HepG2 (cell line): Measurements from ENCODE around the gene TOM1L1. TPM values are rescaled to one million over a fixed set of nuclear protein-coding genes. Genes with fewer than 3 reads are reported as not detected.
A peak's percentile ranks its signal among the peaks of the same experiment; 100 is the strongest.

ENCODE experiments used
- ARNT ChIP-seq: fragments of 450-650 bp; IDR thresholded peaks from 2 replicates; pipeline ENCODE4 v1.6.1; 2017
- CSRNP1 ChIP-seq: sonication (generic); formaldehyde crosslinking; IDR thresholded peaks from 2 replicates; pipeline ENCODE4 v1.8.1; 2023; ENCODE audit warnings: mild to moderate bottlenecking, missing genetic modification reagents
- HMGXB4 ChIP-seq, 2 experiments: sonication (generic) in 1 of 2; formaldehyde crosslinking in 1 of 2; IDR thresholded peaks; 2 replicates each; pipeline versions ENCODE4 v1.4.0 to v1.6.1; 2018 to 2020; ENCODE audit warnings: missing genetic modification reagents in 2 of 2, borderline replicate concordance in 1 of 2, low read depth in 1 of 2, mild to moderate bottlenecking in 1 of 2, missing biosample characterization in 1 of 2
- MAZ ChIP-seq, 2 experiments: sonication (generic) in 1 of 2; formaldehyde crosslinking in 1 of 2; IDR thresholded peaks; 2 replicates each; pipeline versions ENCODE4 v1.5.0 to v1.6.1; 2012 to 2020; ENCODE audit warnings: low read depth in 2 of 2, mild to moderate bottlenecking in 2 of 2, borderline replicate concordance in 1 of 2, improper control_type of control experiment in 1 of 2, low read length in 1 of 2, missing genetic modification reagents in 1 of 2, moderate library complexity in 1 of 2
- PAX8 ChIP-seq: sonication (generic); formaldehyde crosslinking; IDR thresholded peaks from 2 replicates; pipeline ENCODE4 v1.8.0; 2022; ENCODE audit warnings: mild to moderate bottlenecking, missing genetic modification reagents, borderline replicate concordance
- POGZ ChIP-seq: sonication (generic); formaldehyde crosslinking; IDR thresholded peaks from 2 replicates; pipeline ENCODE4 v1.4.0; 2020; ENCODE audit warnings: mild to moderate bottlenecking, missing genetic modification reagents
- POLR2A ChIP-seq, 2 experiments: IDR thresholded peaks; 2 replicates each; pipeline ENCODE4 v1.6.1; 2011; ENCODE audit warnings: low read depth in 2 of 2, low read length in 2 of 2, mild to moderate bottlenecking in 1 of 2, moderate library complexity in 1 of 2; ENCODE audit not compliant: insufficient read depth in 1 of 2
- POLR2AphosphoS5 ChIP-seq: IDR thresholded peaks from 2 replicates; pipeline ENCODE4 v1.6.1; 2012; ENCODE audit warnings: low read depth, low read length
- RFXANK ChIP-seq: IDR thresholded peaks from 2 replicates; pipeline ENCODE4 v1.6.1; 2016
- SAFB2 ChIP-seq: sonication (generic); formaldehyde crosslinking; IDR thresholded peaks from 2 replicates; pipeline ENCODE4 v1.5.1; 2020; ENCODE audit warnings: missing genetic modification reagents, low read depth, mild to moderate bottlenecking, borderline replicate concordance
- TBX3 ChIP-seq: fragments of 450-650 bp; IDR thresholded peaks from 2 replicates; pipeline ENCODE4 v1.6.1; 2017; ENCODE audit warnings: antibody characterized with exemption, mild to moderate bottlenecking, inconsistent platforms, borderline replicate concordance
- ZBED4 ChIP-seq: sonication (generic); formaldehyde crosslinking; IDR thresholded peaks from 2 replicates; pipeline ENCODE4 v1.4.0; 2020; ENCODE audit warnings: missing genetic modification reagents, borderline replicate concordance
- ZNF160 ChIP-seq: sonication (generic); formaldehyde crosslinking; IDR thresholded peaks from 2 replicates; pipeline ENCODE4 v1.8.0; 2022; ENCODE audit warnings: mild to moderate bottlenecking, inconsistent platforms, missing genetic modification reagents
- ZNF18 ChIP-seq: sonication (generic); formaldehyde crosslinking; IDR thresholded peaks from 2 replicates; pipeline ENCODE4 v1.8.0; 2022; ENCODE audit warnings: mild to moderate bottlenecking, missing genetic modification reagents; ENCODE audit not compliant: insufficient replicate concordance
- ZNF235 ChIP-seq: sonication (generic); formaldehyde crosslinking; IDR thresholded peaks from 2 replicates; pipeline ENCODE4 v1.8.1; 2023; ENCODE audit warnings: mild to moderate bottlenecking, missing genetic modification reagents, borderline replicate concordance
- ZNF709 ChIP-seq: sonication (generic); formaldehyde crosslinking; IDR thresholded peaks from 2 replicates; pipeline ENCODE4 v1.5.0; 2020; ENCODE audit warnings: mild to moderate bottlenecking, missing genetic modification reagents
- ZNF790 ChIP-seq: sonication (generic); formaldehyde crosslinking; IDR thresholded peaks from 2 replicates; pipeline ENCODE4 v1.8.0; 2022; ENCODE audit warnings: missing genetic modification reagents, mild to moderate bottlenecking, borderline replicate concordance
- polyA plus RNA-seq, 8 experiments: library from polyadenylated mRNA; depleted of rRNA in 3 of 8; stranded (reverse) in 7 of 8; unstranded in 1 of 8; fragments of >200 nt; fragmentation: Illumina TruSeq in 4 of 8; extraction: Trizol in 4 of 8; gene quantifications; 2 replicates each; pipeline versions ENCODE4 v1.2.1 to v1.2.3, GENCODE V29; 2011 to 2016; ENCODE audit warnings: low read depth in 4 of 8, missing spikeins in 1 of 8, mixed read lengths in 1 of 8; ENCODE audit not compliant: insufficient read depth in 1 of 8
- total RNA-seq, 5 experiments: library from RNA; depleted of rRNA; stranded (reverse); fragments of >200 nt; fragmentation: Illumina TruSeq; extraction: Trizol; gene quantifications; 2 replicates each; pipeline ENCODE4 v1.2.3, GENCODE V29; 2016; ENCODE audit warnings: low read depth in 1 of 5

The TOM1L1 gene
- total and polyA plus RNA-seq, 2 of the 13 experiments (the other 11 are each of a cell fraction or from before 2014, with no cell fraction given) = 45.3 to 51.3 TPM

- TF ChIP-seq ZBED4 (CRISPR knock-in tag) = peak; percentile 70; the same call in 1 of the 2 replicates
- TF ChIP-seq PAX8 (CRISPR knock-in tag) = no peak
- no peak for TF ChIP-seq ARNT
- peak; percentile 79 to 83; a peak in 3 of 4 replicates for TF ChIP-seq HMGXB4 (CRISPR knock-in tag; IDR thresholded peaks at IDR 0.05; ENCODE audit: borderline replicate concordance in 1 of 2, low read depth in 1 of 2)
- TF ChIP-seq POLR2AphosphoS5 = peak; percentile 98
- peak; percentile 65; the same call in 1 of the 2 replicates for TF ChIP-seq ZNF235 (CRISPR knock-in tag)
- TF ChIP-seq ZNF160 (CRISPR knock-in tag) = peak; percentile 25; the same call in 1 of the 2 replicates
- no peak; the same call in 1 of the 2 replicates for TF ChIP-seq RFXANK (CRISPR knock-in tag)
- peak; percentile 62; the same call in 1 of the 2 replicates for TF ChIP-seq SAFB2 (CRISPR knock-in tag)
- TF ChIP-seq ZNF790 = peak; percentile 45
- TF ChIP-seq ZNF709 (CRISPR knock-in tag) = peak; percentile 57
- peak; percentile 96 for TF ChIP-seq POGZ (CRISPR knock-in tag)
- 0 out of 2 replicates have a peak, but pooled peaks have one; percentile 10 for TF ChIP-seq TBX3
- no peak; the same call in 1 of the 2 replicates for TF ChIP-seq MAZ (IDR thresholded peaks at IDR 0.05; ENCODE audit: borderline replicate concordance, low read depth, low read length)
- peak; percentile 88 for TF ChIP-seq MAZ (CRISPR knock-in tag; IDR thresholded peaks at IDR 0.05; ENCODE audit: low read depth)
- no peak for TF ChIP-seq ZNF18
- TF ChIP-seq CSRNP1 (CRISPR knock-in tag) = peak; percentile 74
- peak; percentile 97 to 98 for TF ChIP-seq POLR2A (IDR thresholded peaks at IDR 0.05; ENCODE audit: insufficient read depth in 1 of 2, low read depth in 2 of 2, low read length in 2 of 2)
Measured at GRCh38 chr17:54968262-54968987, 67.8 kb downstream of the TOM1L1 start, which contains the start of the genes COX11 and STXBP4 (continued).
